GM18502 (cell line): ENCODE data around the gene C11orf91.
"Not testable (repeated sequence)": the region's sequence is repeated elsewhere in the genome, so short reads cannot be mapped to it uniquely, and the experiment has no call there.

Experiments
- ATAC-seq: cut with Tn5 transposase; IDR thresholded peaks from one replicate; pipeline ENCODE4 v1.9.1; 2021; ENCODE audit warnings: mild to moderate bottlenecking; ENCODE audit not compliant: unreplicated experiment, poor library complexity

C11orf91 gene

GRCh38 chr11:33674035-33674814, 26.4 kb downstream of the C11orf91 start:
- ATAC-seq = no peak

DNA sequence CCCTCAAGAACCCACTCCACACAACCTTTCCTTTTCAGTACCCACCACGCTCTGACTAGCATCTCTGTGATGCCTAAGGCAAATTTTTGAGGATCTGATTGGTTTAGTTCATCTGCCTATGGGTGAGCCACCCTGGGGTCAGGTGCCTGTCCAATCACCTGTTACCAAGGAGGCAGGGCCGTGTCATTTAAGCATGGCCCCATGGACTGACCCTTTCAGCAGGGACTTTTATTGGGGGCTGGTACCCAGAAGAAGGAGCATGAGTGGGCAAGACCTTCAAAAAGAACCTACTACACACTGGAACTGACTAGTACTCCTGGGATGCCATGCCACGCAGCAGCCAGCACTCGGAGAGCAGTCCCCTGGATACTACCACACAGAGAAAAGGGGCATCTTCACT, 28.4 kb downstream of the C11orf91 start:
- ATAC-seq = no peak

GRCh38 chr11:33670250-33671011, 30.2 kb downstream of the C11orf91 start:
- no peak for ATAC-seq

DNA sequence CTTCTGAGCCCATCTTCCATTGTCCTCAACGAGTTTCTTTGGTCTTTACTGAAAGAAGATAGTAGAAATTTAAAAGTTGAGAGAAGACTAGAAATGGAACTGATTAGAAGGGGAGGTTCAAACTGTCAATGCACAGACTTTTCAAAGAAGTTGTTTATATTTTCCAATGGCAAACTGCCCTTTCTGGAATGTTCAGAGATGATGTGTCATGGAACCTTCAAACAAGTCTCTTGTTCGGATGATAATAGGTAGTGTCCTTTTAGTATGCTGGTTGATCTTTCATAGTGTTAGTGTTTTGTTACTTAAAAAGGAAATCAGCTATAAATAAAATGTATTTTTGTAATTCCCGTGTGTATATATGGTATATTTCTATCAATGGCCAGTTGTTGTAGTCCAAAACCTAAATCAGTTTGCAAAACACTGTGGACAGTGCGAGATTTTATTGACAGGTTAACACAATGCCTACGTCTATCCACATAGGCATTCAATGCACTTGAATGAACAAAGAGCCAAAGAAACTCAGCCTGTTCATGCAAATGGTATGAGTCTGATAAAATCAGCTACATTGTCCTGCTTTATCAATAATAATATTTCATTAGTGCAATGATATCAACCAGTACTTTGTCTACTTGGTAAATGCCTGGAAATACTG, 30.9 kb downstream of the C11orf91 start:
- no peak for ATAC-seq

GRCh38 chr11:33668951-33669596, 31.6 kb downstream of the C11orf91 start:
- ATAC-seq = no peak

DNA sequence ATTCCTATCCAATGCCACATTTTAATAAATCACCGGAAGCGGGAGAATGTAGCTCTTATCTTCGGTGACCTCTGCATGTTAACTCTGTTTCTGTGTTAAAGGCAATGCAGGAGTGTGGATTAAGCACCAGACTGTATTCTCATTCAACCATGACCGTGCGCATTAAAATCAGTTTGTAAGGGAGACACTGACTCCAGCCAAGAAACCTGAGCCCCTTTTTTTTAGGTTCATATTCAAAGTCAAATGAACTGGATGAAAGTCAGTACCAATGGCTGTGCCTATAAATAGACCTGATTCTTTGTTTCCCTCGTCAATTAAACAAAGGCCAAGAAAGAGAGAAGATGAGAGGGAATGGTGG, 32.2 kb downstream of the C11orf91 start:
- no peak for ATAC-seq

DNA sequence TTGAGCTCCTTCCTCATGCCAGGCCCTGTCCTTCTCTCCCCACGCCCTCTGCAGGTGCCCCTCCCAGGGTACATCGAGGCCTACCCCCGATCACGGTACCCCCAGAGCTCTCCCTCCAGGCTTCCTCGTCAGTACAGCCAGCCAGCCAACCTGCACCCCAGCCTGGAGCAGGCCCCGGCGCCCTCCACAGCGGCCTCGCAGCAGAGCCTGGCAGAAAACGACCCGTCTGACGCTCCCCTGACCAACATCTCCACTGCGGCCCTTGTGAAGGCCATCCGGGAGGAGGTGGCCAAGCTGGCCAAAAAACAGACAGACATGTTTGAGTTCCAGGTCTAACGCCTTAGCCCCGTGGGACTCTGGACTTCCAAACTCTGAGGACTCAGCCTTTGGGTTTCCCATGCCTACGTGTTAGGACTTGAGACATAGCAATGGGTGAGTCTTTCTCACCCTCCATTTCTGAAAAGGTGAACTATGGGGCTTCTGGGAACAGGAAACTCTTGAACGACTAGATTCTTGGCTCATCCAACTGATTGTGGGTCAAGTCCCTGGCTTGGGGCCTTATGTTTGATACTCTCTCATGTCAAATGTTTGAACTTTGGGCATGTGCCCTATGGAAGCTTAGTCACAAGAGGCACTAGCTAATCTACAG, 32.7 kb downstream of the C11orf91 start:
- no peak for ATAC-seq

- no peak for ATAC-seq
Observed at GRCh38 chr11:33665350-33666106, 35.1 kb downstream of the C11orf91 start.

GRCh38 chr11:33664827-33665226, 35.8 kb downstream of the C11orf91 start:
- ATAC-seq = no peak

DNA sequence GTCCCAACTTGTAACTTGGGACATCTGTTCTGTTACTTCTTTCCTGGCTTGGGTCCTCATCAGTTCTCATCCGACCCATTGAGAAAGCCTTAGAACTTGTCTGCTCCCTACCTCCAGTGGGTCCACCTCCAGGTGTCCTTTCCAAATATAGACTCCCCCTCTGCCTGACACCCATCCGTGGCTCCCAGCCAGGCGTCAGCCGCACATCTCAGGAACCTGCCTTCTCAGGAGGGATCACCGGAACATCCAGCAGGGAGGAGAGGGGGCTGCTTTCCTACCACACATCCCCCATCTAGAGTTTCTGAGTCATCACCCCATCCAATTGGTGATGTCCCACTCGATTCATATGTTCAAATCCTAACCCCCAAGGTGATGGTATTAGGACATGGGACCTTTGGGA, 36.5 kb downstream of the C11orf91 start:
- no peak for ATAC-seq

GRCh38 chr11:33663121-33663520, 37.5 kb downstream of the C11orf91 start:
- no peak for ATAC-seq

DNA sequence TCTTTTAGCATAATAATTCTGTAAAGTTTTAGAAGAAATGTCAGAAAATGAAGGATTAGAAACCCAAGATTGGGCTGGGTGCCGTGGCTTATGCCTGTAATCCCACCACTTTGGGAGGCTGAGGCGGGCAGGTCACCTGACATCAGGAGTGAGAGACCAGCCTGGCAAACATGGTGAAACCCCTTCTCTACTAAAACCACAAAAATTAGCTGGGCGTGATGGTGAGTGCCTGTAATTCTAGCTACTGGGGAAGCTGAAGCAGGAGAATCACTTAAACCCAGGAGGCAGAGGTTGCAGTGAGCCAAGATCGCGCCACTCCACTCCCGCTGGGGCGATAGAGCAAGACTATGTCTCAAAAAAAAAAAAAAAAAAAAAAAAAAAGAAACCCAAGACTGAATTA, 39.1 kb downstream of the C11orf91 start:
- not testable (repeated sequence) for ATAC-seq

DNA sequence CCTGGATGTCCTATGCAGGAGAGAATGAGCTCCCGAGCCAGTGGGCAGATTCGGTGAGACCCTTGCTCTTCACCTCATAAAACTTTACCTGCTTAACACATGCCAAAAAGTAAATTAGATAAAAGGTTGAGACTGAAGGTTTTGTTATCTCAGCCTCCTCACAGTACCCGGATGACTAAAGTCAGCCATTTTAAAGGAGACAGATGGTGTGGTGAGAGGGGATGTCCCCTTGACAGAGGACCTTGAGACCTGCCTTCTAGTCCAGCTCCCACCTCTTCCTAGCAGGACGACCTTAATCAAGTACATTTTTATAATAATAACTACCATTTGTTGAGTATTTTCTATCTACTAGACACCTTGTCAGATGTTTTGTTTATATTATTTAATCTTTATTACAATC, 39.7 kb downstream of the C11orf91 start:
- ATAC-seq = no peak

DNA sequence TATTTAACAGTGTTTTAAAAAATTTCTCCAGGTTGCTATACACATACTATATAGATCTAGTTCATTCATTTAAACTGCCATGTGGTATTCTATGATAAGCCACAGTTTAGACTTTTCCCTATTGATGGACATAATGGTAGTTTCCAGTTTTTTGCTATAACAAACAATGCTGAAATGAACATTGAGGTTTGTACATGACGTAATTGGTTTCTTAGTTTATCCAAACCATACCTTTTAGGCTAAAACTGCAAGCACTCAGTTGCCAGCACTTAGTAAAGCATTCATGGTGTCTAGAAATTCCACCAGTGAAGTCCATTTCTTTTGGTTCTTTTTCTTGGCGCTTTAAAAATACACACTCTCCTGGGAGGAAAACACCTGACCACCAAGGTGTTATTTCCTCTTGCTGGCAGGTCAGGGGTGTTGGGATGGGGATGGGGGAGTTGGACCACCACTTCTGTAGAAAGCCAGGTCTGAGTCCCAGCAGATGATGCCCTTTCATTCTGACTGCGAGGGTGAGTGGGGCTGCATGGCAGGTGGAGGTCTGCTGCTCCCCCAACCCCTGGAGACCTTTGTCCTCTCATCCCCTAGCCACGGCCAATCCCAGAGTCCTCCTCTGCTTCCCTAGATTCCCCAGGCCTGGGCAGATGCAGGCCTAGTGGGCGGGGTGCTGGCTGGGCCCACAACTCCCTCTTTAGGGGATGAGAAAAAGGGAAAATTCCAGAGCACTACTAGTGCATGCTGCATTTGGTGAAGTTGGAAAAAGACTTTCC, 41.1 kb downstream of the C11orf91 start:
- ATAC-seq = no peak

DNA sequence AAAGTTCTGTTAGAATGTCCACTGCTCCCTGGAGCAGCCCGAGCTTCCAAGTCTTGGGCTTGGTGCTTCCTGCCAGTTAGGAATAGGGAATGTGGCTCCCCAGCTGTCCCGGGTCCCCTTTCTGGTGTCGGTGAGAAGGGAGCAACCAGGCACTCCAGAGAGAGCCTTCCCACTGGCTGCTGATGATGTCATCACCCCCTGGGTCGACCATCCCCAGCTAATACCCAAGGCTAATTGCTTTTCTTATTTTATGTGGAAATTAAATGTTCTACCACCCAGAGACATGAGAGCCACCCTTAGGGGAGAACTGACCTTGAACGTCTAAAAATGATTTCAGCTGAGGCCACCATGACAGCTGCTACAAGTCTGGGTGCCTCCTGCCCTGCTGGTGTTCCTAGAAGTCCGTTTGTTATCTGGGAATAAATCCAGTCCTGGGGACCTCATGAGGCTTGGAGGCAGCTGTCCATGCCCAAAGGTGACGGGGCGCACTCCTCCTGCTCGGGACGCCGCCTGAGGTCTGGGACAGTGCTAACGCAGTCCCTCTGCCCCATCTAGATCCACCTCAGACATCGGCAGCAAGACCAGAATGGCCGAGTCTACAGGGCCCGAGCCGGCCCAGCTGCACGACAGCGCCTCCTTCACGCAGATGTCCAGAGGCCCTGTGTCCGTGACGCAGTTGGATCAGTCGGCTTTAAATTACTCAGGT, 42.3 kb downstream of the C11orf91 start:
- ATAC-seq = no peak

- ATAC-seq = no peak
Observed at GRCh38 chr11:33657757-33658156, 42.9 kb downstream of the C11orf91 start.

DNA sequence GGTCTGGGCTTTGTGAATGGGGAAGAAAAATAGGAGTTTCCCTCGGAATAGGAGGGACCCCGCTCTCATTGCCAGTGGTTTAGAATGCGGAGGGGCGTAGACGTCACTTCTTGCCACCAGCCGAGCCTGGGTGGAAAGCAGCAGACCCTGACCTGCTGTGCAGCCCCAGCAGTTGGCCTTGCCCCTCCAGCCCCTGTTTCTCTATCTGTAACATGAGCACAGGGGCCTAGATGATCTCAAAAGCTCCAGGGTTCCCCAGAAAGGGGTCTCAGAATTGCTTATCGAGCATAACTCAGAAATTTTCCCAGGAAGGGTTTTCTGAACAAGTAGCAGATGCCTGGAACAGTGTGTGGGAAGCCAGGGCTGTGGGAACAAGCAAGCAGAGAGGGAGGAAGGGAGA, 43.9 kb downstream of the C11orf91 start:
- ATAC-seq = no peak

DNA sequence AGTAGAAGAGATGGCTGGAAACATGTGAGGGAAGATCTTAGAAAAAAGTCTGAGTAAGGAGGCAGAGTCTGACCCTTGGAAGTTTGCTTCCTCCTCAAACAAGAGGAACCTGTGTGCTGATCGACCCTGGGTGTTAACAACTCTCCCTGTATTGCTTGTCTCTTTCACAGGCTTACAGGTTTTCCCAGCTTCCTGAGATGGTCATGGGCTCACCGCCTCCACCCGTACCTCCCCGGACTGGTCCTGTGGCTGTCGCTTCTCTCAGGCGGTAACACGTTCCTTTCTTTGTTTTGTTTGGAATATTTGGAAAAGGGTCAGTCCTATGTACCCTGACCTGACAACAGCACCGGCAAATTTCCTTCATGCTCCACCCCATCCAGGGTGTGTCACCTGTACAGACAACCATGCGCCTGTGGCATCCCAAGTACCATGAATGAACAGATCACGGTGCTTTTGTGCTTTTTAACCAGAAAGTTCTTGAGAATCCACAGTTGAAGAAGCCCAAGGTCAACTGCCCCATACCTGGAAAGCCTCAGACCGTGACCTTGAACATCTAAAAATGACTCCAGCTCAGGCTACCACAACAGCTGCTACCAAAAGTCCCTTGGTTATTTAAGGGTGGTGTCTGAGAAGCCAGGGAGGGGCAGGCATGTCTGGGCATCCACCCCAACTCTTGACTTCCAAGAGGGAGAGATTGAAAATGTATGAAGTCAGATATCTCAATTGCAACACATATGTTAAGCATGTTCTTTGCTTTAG, 44.6 kb downstream of the C11orf91 start:
- peak; percentile 65 for ATAC-seq
